ENCODE data around the gene OR51M1. TPM values are rescaled to one million over a fixed set of nuclear protein-coding genes. Genes with fewer than 3 reads are reported as not detected.
A peak's percentile ranks its signal among the peaks of the same experiment; 100 is the strongest.

Gene OR51M1
- total RNA-seq, 1 donor from 2014 or later, result not detected

DNA sequence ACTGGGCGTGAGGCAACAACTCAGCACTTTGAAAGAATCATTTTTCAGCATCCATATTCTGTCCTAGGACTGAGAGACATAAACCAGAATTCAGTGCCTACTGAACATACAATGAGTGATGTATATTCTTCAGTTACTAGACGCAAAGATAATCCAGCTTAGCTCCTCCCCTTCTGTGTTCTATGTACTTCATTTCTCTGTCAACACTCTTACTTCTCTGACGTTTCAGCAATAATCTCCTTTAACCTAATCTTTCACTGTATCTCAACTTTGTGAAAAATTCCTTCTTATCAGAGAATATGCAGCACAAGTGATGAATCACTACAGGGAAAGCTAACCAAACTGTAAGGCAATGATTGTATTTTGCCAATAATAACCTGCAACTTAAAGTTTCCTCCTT lies 37.8 kb upstream of the OR51M1 start:
- no peaks in the 10 kb centered on the region for H3K27me3 ChIP-seq (ENCODE audit: insufficient read depth, low read length)
- H3K27ac ChIP-seq (ENCODE audit: low read depth, low read length), result peak overlapping the region; percentile 17
- H3K9ac ChIP-seq (ENCODE audit: low read length), result no peak overlapping the region
- H3K9me3 Mint-ChIP-seq (ENCODE audit: unreplicated experiment), result no peaks in the 10 kb centered on the region
- peak overlapping the region; percentile 5 for H3K4me2 ChIP-seq (ENCODE audit: low read length)
- no peak overlapping the region for H3K27ac Mint-ChIP-seq (ENCODE audit: unreplicated experiment)
- no peak overlapping the region for H3K4me3 Mint-ChIP-seq (ENCODE audit: unreplicated experiment)
- H3K36me3 ChIP-seq (ENCODE audit: insufficient read depth, low read length), result no peaks in the 10 kb centered on the region
- no peaks in the 10 kb centered on the region for H3K4me1 ChIP-seq (ENCODE audit: insufficient read depth, low read length)
- H3K4me3 ChIP-seq (ENCODE audit: insufficient read depth, low read depth, low read length), result no peak overlapping the region
- peak; percentile 45 for FAIRE-seq
- DNase-seq (ENCODE audit: low read depth), result peak; percentile 23
- H3K79me2 ChIP-seq (ENCODE audit: insufficient read depth, low read length), result no peaks in the 10 kb centered on the region
- no peaks in the 10 kb centered on the region for H4K20me1 ChIP-seq (ENCODE audit: insufficient read depth, low read length)
- no peak for TF ChIP-seq EZH2 (IDR thresholded peaks at IDR 0.05; ENCODE audit: insufficient read depth, low read length)
- TF ChIP-seq, protein P1, sequence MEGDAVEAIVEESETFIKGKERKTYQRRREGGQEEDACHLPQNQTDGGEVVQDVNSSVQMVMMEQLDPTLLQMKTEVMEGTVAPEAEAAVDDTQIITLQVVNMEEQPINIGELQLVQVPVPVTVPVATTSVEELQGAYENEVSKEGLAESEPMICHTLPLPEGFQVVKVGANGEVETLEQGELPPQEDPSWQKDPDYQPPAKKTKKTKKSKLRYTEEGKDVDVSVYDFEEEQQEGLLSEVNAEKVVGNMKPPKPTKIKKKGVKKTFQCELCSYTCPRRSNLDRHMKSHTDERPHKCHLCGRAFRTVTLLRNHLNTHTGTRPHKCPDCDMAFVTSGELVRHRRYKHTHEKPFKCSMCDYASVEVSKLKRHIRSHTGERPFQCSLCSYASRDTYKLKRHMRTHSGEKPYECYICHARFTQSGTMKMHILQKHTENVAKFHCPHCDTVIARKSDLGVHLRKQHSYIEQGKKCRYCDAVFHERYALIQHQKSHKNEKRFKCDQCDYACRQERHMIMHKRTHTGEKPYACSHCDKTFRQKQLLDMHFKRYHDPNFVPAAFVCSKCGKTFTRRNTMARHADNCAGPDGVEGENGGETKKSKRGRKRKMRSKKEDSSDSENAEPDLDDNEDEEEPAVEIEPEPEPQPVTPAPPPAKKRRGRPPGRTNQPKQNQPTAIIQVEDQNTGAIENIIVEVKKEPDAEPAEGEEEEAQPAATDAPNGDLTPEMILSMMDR (IDR thresholded peaks at IDR 0.05; ENCODE audit: insufficient read depth, low read depth, low read length), result no peak
- H3K36me3 Mint-ChIP-seq (ENCODE audit: low read depth, unreplicated experiment), result peaks cover 2% of the 10 kb centered on the region
- no peaks in the 10 kb centered on the region for H3K4me1 Mint-ChIP-seq (ENCODE audit: low read depth, unreplicated experiment)
- no peaks in the 10 kb centered on the region for H3K9me3 ChIP-seq (ENCODE audit: insufficient read depth, low read depth, low read length)
- H2AFZ ChIP-seq (ENCODE audit: low read depth, low read length), result no peak overlapping the region
- peaks cover 6% of the 10 kb centered on the region for H3K27me3 Mint-ChIP-seq (ENCODE audit: low read depth, unreplicated experiment)

DNA sequence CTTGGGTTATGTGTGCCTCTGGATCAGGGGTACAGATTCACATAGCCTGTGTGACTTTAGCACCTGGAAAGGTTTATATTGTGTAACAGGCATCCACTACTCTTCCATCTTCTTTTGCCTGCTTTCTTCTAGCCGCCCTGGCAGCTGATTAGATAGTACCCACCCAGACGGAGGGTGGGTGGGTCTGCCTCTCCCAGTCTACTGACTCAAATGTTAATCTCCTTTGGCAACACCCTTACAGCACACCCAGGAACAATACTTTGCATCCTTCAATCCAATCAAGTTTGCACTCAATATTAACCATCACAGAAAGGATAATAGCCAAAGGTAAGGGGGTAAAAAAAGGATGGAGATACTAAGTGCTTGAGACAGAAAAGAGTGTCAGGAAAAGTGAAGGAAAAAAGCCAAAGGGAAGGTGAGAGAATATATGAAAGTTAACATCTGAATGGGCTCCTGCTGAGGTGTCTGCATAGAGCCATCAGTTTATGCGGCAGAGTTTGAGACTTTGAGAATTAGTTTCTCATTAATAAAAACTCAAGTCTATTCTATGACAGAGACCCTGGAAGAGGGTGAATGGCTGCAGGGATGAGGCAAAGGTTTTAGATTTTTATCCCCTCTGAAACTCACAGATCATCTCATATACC lies 34.9 kb upstream of the OR51M1 start:
- Mint-ChIP-seq H3K36me3 (ENCODE audit: low read depth, unreplicated experiment) (no peaks in the 10 kb centered on the region), H3K4me1 (ENCODE audit: low read depth, unreplicated experiment) (no peaks in the 10 kb centered on the region), H3K27ac (ENCODE audit: unreplicated experiment) (no peak overlapping the region), H3K9me3 (ENCODE audit: unreplicated experiment) (no peaks in the 10 kb centered on the region), H3K27me3 (ENCODE audit: low read depth, unreplicated experiment) (peaks cover 6% of the 10 kb centered on the region), H3K4me3 (ENCODE audit: unreplicated experiment) (no peak overlapping the region)
- Histone ChIP-seq H3K79me2 (ENCODE audit: insufficient read depth, low read length) (no peaks in the 10 kb centered on the region), H3K4me3 (ENCODE audit: insufficient read depth, low read depth, low read length) (no peak overlapping the region), H3K9me3 (ENCODE audit: insufficient read depth, low read depth, low read length) (no peaks in the 10 kb centered on the region), H3K9ac (ENCODE audit: low read length) (no peak overlapping the region), H3K36me3 (ENCODE audit: insufficient read depth, low read length) (no peaks in the 10 kb centered on the region), H2AFZ (ENCODE audit: low read depth, low read length) (no peak overlapping the region), H3K27ac (ENCODE audit: low read depth, low read length) (no peak overlapping the region), H4K20me1 (ENCODE audit: insufficient read depth, low read length) (no peaks in the 10 kb centered on the region), H3K27me3 (ENCODE audit: insufficient read depth, low read length) (no peaks in the 10 kb centered on the region), H3K4me1 (ENCODE audit: insufficient read depth, low read length) (no peaks in the 10 kb centered on the region), H3K4me2 (ENCODE audit: low read length) (no peak overlapping the region)
- TF ChIP-seq, protein P1 (IDR thresholded peaks at IDR 0.05; ENCODE audit: insufficient read depth, low read depth, low read length), result no peak
- no peak for TF ChIP-seq EZH2 (IDR thresholded peaks at IDR 0.05; ENCODE audit: insufficient read depth, low read length)
- FAIRE-seq (no peak), DNase-seq (ENCODE audit: low read depth) (no peak)

DNA sequence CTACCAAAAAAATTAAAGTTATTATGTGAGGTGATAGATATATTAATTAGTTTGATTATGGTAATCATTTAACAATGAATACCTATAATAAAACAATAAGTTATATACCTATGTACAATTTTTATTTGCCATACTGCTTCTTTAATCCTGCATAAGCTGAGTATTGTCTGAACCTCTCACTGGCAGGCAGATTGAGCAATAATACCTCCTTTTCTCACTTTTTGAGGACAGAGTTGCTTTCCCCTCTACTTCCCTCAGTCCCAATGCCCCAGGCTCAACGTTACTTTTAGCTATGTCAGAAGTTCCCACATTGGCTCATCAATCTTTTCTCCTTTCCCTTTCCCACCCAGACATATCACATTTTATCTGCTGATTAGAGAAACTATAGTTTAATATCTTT lies 34.1 kb upstream of the OR51M1 start:
- no peaks in the 10 kb centered on the region for H3K4me1 ChIP-seq (ENCODE audit: insufficient read depth, low read length)
- Mint-ChIP-seq H3K27me3 (ENCODE audit: low read depth, unreplicated experiment) (peaks cover 6% of the 10 kb centered on the region), H3K27ac (ENCODE audit: unreplicated experiment) (no peak overlapping the region), H3K36me3 (ENCODE audit: low read depth, unreplicated experiment) (no peaks in the 10 kb centered on the region), H3K4me1 (ENCODE audit: low read depth, unreplicated experiment) (no peaks in the 10 kb centered on the region), H3K4me3 (ENCODE audit: unreplicated experiment) (no peak overlapping the region), H3K9me3 (ENCODE audit: unreplicated experiment) (no peaks in the 10 kb centered on the region)
- H3K36me3 ChIP-seq (ENCODE audit: insufficient read depth, low read length), result no peaks in the 10 kb centered on the region
- TF ChIP-seq EZH2 (IDR thresholded peaks at IDR 0.05; ENCODE audit: insufficient read depth, low read length), result no peak
- FAIRE-seq (no peak), DNase-seq (ENCODE audit: low read depth) (no peak)
- no peaks in the 10 kb centered on the region for H3K9me3 ChIP-seq (ENCODE audit: insufficient read depth, low read depth, low read length)
- no peaks in the 10 kb centered on the region for H3K27me3 ChIP-seq (ENCODE audit: insufficient read depth, low read length)
- H3K79me2 ChIP-seq (ENCODE audit: insufficient read depth, low read length), result no peaks in the 10 kb centered on the region
- H3K27ac ChIP-seq (ENCODE audit: low read depth, low read length), result no peak overlapping the region
- H3K4me2 ChIP-seq (ENCODE audit: low read length), result no peak overlapping the region
- no peak overlapping the region for H3K9ac ChIP-seq (ENCODE audit: low read length)
- H4K20me1 ChIP-seq (ENCODE audit: insufficient read depth, low read length), result no peaks in the 10 kb centered on the region
- no peak overlapping the region for H3K4me3 ChIP-seq (ENCODE audit: insufficient read depth, low read depth, low read length)
- no peak overlapping the region for H2AFZ ChIP-seq (ENCODE audit: low read depth, low read length)

Data from astrocyte (in vitro differentiated cells and primary cell).